HCT116 (cell line): ENCODE data around the gene GPR37. TPM values are rescaled to one million over a fixed set of nuclear protein-coding genes. Genes with fewer than 3 reads are reported as not detected.

Experiments used
- ATAC-seq: fragments of 200-7000 bp; cut with Tn5 transposase; 2 replicates; pipeline ENCODE4 v1.9.1; 2020; ENCODE audit warnings: mild to moderate bottlenecking, moderate library complexity
- BruUV-seq: library from RNA; stranded (reverse); fragments of 400-500 nt; replicated peaks from 2 replicates; lab custom pipeline; 2021; lab: Mats Ljungman, UMichigan
- CTCF ChIA-PET: fragments of 300-600 bp; sonication (Branson Sonifier 250); formaldehyde crosslinking; loops from one replicate; lab custom pipeline; 2021; ENCODE audit warnings: antibody characterized with exemption; lab: Charles Lee
- POLR2A ChIA-PET: fragments of 300-600, 350-600 bp; sonication (Branson Sonifier 250); formaldehyde crosslinking; loops from one replicate; lab custom pipeline; 2021; ENCODE audit warnings: antibody characterized with exemption; lab: Charles Lee
- RAD21 ChIA-PET, 2 experiments: fragments of 300-600 bp; sonication (Branson Sonifier 250); formaldehyde crosslinking; loops; one replicate each; lab custom pipeline; 2023; ENCODE audit warnings: low total read pairs in 2 of 2; ENCODE audit not compliant: uncharacterized antibody in 2 of 2, unreplicated experiment in 2 of 2, low non-redundant PET in 1 of 2; lab: Charles Lee
- DNase-seq: peaks from one replicate; pipeline ENCODE4 v3.0.0-alpha.2; 2010; ENCODE audit warnings: low read depth, low spot score
- H2AFZ ChIP-seq: fragments of 200-600 bp; shearing (Covaris generic), sonication (generic); 2 replicates; pipeline ENCODE4 v1.6.1; 2017; ENCODE audit warnings: low read depth, mixed run types, mixed read lengths, antibody characterized with exemption, low read length; ENCODE audit not compliant: poor library complexity, severe bottlenecking
- H3K27ac ChIP-seq: 2 replicates; pipeline ENCODE4 v1.5.1; 2012; ENCODE audit warnings: low read depth, low read length
- H3K27me3 ChIP-seq: fragments of 200-600 bp; sonication (generic); 2 replicates; pipeline ENCODE4 v1.6.1; 2016; ENCODE audit warnings: mixed run types, low read length, mixed read lengths; ENCODE audit not compliant: insufficient read depth
- H3K36me3 ChIP-seq, 2 experiments: fragments of 200-500 bp in 1 of 2; fragments of 200-600 bp in 1 of 2; sonication (Bioruptor generic) in 1 of 2; sonication (generic) in 1 of 2; 2 replicates each; pipeline versions ENCODE4 v1.5.1 to v1.6.1; 2014 to 2016; ENCODE audit warnings: low read length in 2 of 2, inconsistent platforms in 1 of 2, mixed read lengths in 1 of 2, mixed run types in 1 of 2; ENCODE audit not compliant: insufficient read depth in 2 of 2, control insufficient read depth in 1 of 2
- H3K4me1 ChIP-seq, 2 experiments: fragments of 200-600 bp in 1 of 2; sonication (generic) in 1 of 2; 2 replicates each; pipeline versions ENCODE4 v1.5.1 to v1.6.1; 2012 to 2017; ENCODE audit warnings: low read length in 2 of 2, inconsistent platforms in 1 of 2, mild to moderate bottlenecking in 1 of 2, mixed read lengths in 1 of 2, mixed run types in 1 of 2, moderate library complexity in 1 of 2; ENCODE audit not compliant: insufficient read depth in 2 of 2, control insufficient read depth in 1 of 2
- H3K4me2 ChIP-seq: fragments of 200-600 bp; sonication (generic); 2 replicates; pipeline ENCODE4 v1.6.1; 2017; ENCODE audit warnings: mixed run types, low read length, mixed read lengths
- H3K4me3 ChIP-seq, 2 experiments: fragments of 200-600 bp in 1 of 2; sonication (generic) in 1 of 2; replicated peaks in 1 of 2; 2 replicates each; pipeline ENCODE4 v1.5.1; 2011 to 2016; ENCODE audit warnings: low read length in 2 of 2, control low read depth in 1 of 2, low read depth in 1 of 2, mild to moderate bottlenecking in 1 of 2, mixed read lengths in 1 of 2, mixed run types in 1 of 2
- H3K79me2 ChIP-seq: fragments of 200-600 bp; sonication (generic); 2 replicates; pipeline ENCODE4 v1.6.1; 2017; ENCODE audit warnings: mild to moderate bottlenecking, mixed run types, low read length, moderate library complexity, mixed read lengths; ENCODE audit not compliant: insufficient read depth
- H3K9ac ChIP-seq: fragments of 200-600 bp; sonication (generic); 2 replicates; pipeline ENCODE4 v1.6.1; 2016; ENCODE audit warnings: low read length, mixed read lengths
- H3K9me2 ChIP-seq: fragments of 200-600 bp; sonication (generic), shearing (Covaris generic); 2 replicates; pipeline ENCODE4 v1.6.1; 2017; ENCODE audit warnings: mixed run types, mild to moderate bottlenecking, moderate library complexity; ENCODE audit not compliant: insufficient read depth
- H3K9me3 ChIP-seq, 2 experiments: fragments of 200-500 bp in 1 of 2; fragments of 200-600 bp in 1 of 2; sonication (Bioruptor generic) in 1 of 2; sonication (generic) in 1 of 2; 2 replicates each; pipeline ENCODE4 v1.6.1; 2014 to 2017; ENCODE audit warnings: low read length in 2 of 2, mixed read lengths in 2 of 2, inconsistent platforms in 1 of 2, low read depth in 1 of 2, mild to moderate bottlenecking in 1 of 2, mixed run types in 1 of 2, moderate library complexity in 1 of 2; ENCODE audit not compliant: control insufficient read depth in 1 of 2, insufficient read depth in 1 of 2
- H4K20me1 ChIP-seq: fragments of 200-600 bp; sonication (generic), shearing (Covaris generic); 2 replicates; pipeline ENCODE4 v1.6.1; 2017; ENCODE audit warnings: mixed run types, mild to moderate bottlenecking, moderate library complexity; ENCODE audit not compliant: insufficient read depth
- CTCF ChIP-seq, 3 experiments: fragments of 200-600 bp in 1 of 3; sonication (generic) in 1 of 3; IDR thresholded peaks in 2 of 3; conservative IDR thresholded peaks in 1 of 3; 2 replicates each; pipeline ENCODE4 v1.5.1; 2012 to 2017; ENCODE audit warnings: low read depth in 2 of 3, low read length in 2 of 3, antibody characterized with exemption in 1 of 3, borderline replicate concordance in 1 of 3, control low read depth in 1 of 3, mild to moderate bottlenecking in 1 of 3, mixed read lengths in 1 of 3, mixed run types in 1 of 3, moderate library complexity in 1 of 3; ENCODE audit not compliant: insufficient read depth in 1 of 3
- ELF1 ChIP-seq: IDR thresholded peaks from 2 replicates; pipeline ENCODE4 v1.6.1; 2012; ENCODE audit warnings: low read depth, borderline replicate concordance
- EZH2 ChIP-seq: fragments of 200-600 bp; sonication (generic); IDR thresholded peaks from 2 replicates; pipeline ENCODE4 v1.6.1; 2017; ENCODE audit warnings: antibody characterized with exemption, mixed run types
- EZH2phosphoT487 ChIP-seq: fragments of 200-600 bp; IDR thresholded peaks from 2 replicates; pipeline ENCODE4 v1.6.1; 2018; ENCODE audit warnings: antibody characterized with exemption, borderline replicate concordance
- JUND ChIP-seq: IDR thresholded peaks from 2 replicates; pipeline ENCODE4 v1.6.1; 2012
- POLR2A ChIP-seq: IDR thresholded peaks from 2 replicates; pipeline ENCODE4 v1.7.0; 2011; ENCODE audit warnings: borderline replicate concordance; ENCODE audit not compliant: insufficient read depth, insufficient read length; ENCODE audit errors: extremely low read depth
- POLR2AphosphoS5 ChIP-seq: IDR thresholded peaks from 2 replicates; pipeline ENCODE4 v1.6.1; 2011; ENCODE audit warnings: mild to moderate bottlenecking, low read depth, low read length, moderate library complexity
- SIN3A ChIP-seq: IDR thresholded peaks from 2 replicates; pipeline ENCODE4 v1.6.1; 2012; ENCODE audit warnings: low read depth
- TCF7L2 ChIP-seq: IDR thresholded peaks from 2 replicates; pipeline ENCODE4 v1.7.0; 2011; ENCODE audit warnings: borderline replicate concordance, inconsistent platforms; ENCODE audit not compliant: insufficient read depth, insufficient read length; ENCODE audit errors: extremely low read depth
- ZFX ChIP-seq: fragments of 450-650 bp; IDR thresholded peaks from 2 replicates; pipeline ENCODE4 v1.6.1; 2017
- ZNF274 ChIP-seq: fragments of 200-500 bp; sonication (Bioruptor generic); IDR thresholded peaks from 2 replicates; pipeline ENCODE4 v1.6.1; 2014; ENCODE audit warnings: mild to moderate bottlenecking, low read depth, low read length, inconsistent platforms
- intact Hi-C: fragments of 100-400 bp; cut with micrococcal nuclease; formaldehyde crosslinking; loops from 2 replicates; pipeline ENCODE4 v1.10.0; 2022
- total RNA-seq: library from RNA; stranded (reverse); gene quantifications from one replicate; pipeline ENCODE4 v1.2.1, GENCODE V29; 2021; ENCODE audit not compliant: unreplicated experiment
- TF ChIP-seq, protein P1 (sequence below): IDR thresholded peaks from 2 replicates; pipeline ENCODE4 v1.6.1; 2012

The GPR37 gene
- total RNA-seq, 1 experiment from 2014 or later: 2.2 TPM

DNA sequence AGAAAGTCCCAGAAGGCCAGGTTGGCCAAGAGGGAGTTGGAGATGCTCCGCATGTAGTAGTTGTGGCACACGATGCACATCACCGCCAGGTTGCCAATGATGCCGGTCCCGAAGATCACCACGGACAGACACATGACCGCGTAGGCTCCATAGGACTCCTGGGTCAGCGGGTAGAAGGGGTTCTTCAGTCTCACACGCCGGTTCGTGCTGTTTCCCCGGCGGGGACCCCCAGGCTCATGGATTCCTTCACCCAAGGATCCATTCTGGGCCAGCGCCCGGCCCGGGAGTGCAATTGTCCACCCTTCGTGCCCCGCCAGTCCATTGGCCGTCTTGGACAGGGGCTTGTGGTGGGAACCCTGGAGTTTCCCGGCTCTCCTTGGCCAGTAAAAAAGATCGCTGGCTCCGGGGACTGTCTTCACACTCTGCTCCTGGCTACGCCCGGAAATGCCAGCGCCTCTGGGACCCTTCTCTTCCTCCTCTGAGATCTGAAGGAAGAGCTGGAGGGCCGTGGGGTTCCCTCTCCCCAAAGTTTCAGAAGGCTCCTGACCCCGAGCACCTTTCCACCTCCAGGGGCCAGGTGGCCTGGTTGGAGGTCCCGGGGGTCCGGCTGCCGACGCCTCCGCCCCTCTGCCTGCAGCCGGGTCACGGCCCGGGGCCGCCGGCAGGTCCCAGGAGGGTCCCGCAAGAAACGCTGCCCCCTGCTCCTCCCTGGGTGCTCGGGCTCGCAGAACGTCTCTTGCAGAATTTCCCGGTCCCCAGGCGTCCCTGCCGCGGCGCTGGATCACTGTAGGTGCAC, 1.3 kb downstream of the GPR37 start:
- DNase-seq: no peak
- H3K9me2 ChIP-seq: no peaks in the 10 kb centered on the region
- no peaks in the 10 kb centered on the region for H4K20me1 ChIP-seq
- POLR2A ChIA-PET: no interaction called here
- CTCF ChIA-PET: no interaction called here
- H3K79me2 ChIP-seq: no peaks in the 10 kb centered on the region
- no TSS peak for BruUV-seq
- H3K27ac ChIP-seq: no peak overlapping the region
- RAD21 ChIA-PET: no interaction called here
- H3K4me2 ChIP-seq: no peak overlapping the region
- H2AFZ ChIP-seq: no peak overlapping the region
- H3K27me3 ChIP-seq: no peaks in the 10 kb centered on the region
- TF ChIP-seq TCF7L2 (no peak), POLR2A (no peak), ZNF274 (no peak), ELF1 (no peak), JUND (no peak), POLR2AphosphoS5 (no peak), SIN3A (no peak), EZH2 (no peak), ZFX (no peak), CTCF (IDR thresholded peaks at IDR 0.05 in 2 of 3, conservative IDR thresholded peaks at IDR 0.05 in 1 of 3; ENCODE audit: borderline replicate concordance in 1 of 3, insufficient read depth in 1 of 3, low read depth in 2 of 3, low read length in 2 of 3) (no peak), EZH2phosphoT487 (no peak)
- TF ChIP-seq, protein P1, sequence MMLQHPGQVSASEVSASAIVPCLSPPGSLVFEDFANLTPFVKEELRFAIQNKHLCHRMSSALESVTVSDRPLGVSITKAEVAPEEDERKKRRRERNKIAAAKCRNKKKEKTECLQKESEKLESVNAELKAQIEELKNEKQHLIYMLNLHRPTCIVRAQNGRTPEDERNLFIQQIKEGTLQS: no peak
- TF ChIP-seq, all 23 proteins: peak for 0
- H3K9ac ChIP-seq: no peak overlapping the region
- intact Hi-C loops: no loop called here
- H3K9me3 ChIP-seq: no peaks in the 10 kb centered on the region
- peaks cover 4 to 13% of the 10 kb centered on the region in 2 experiments; a peak in 3 of 4 replicates for H3K4me1 ChIP-seq
- no peak for ATAC-seq
- no peaks in the 10 kb centered on the region for H3K36me3 ChIP-seq
- H3K4me3 ChIP-seq: no peak overlapping the region
